Activated effector memory CD4-positive, alpha-beta T cell treated with anti-CD3 and anti-CD28 coated beads, Interleukin-2, amount 50 U/mL, for 16 hours (primary cell): ENCODE measurements around the gene UBE2Q2.
"Not testable (repeated sequence)": the region's sequence is repeated elsewhere in the genome, so short reads cannot be mapped to it uniquely, and the experiment has no call there.

Experiments used
- DNase-seq: peaks from one replicate; pipeline ENCODE4 v3.0.0-alpha.2; 2020

Gene UBE2Q2

GRCh38 chr15:75867449-75867848 is 24.2 kb downstream of the UBE2Q2 start:
- DNase-seq, result no peak

- DNase-seq, result no peak
Measured at GRCh38 chr15:75868019-75868418, 24.8 kb downstream of the UBE2Q2 start.

GRCh38 chr15:75869446-75869845 is 26.2 kb downstream of the UBE2Q2 start:
- no peak for DNase-seq

- DNase-seq, result not testable (repeated sequence)
Measured at GRCh38 chr15:75871589-75871988, 28.3 kb downstream of the UBE2Q2 start.

GRCh38 chr15:75872403-75872990 is 29.2 kb downstream of the UBE2Q2 start:
- no peak for DNase-seq

- no peak for DNase-seq
Measured at GRCh38 chr15:75884041-75884440, 40.8 kb downstream of the UBE2Q2 start.

DNA sequence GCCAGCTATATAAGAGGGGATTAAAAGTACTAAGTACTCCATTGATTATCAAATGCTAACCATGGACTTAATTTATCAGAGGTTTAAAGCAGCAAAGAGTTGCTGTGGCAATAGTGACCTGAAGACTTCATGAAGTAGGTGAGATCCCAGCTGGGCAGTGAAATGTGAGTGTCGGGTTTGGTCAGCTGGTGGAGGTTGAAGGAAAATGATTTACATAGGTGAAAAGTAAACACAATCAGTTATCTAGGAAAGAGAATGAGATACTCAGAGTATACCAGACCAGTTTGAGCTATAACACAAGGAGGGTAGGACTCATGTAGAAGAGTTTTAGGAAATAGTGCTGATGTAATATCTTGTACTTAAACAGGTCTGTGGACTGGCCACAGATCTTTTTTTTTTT is 43.9 kb downstream of the UBE2Q2 start:
- no peak for DNase-seq

DNA sequence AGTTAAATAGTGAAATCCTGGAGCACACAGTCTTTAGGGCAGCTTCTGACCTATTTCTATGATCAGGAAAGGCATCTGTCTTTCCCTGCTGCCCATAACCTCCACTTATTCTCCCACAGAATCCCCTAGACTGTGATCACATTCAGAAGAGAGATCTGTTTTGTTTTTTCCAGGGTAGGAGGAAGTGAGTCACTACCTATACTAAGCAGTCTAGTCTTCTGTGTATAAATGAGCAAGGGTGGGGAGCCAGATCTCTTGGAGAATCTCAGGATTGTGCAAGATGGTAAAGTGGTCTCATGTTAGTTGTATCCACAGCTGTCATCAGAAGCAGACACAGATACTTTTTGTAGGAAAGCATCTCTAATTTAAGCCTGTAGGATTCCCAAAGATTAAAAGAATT is 48.6 kb downstream of the UBE2Q2 start:
- DNase-seq, result no peak

DNA sequence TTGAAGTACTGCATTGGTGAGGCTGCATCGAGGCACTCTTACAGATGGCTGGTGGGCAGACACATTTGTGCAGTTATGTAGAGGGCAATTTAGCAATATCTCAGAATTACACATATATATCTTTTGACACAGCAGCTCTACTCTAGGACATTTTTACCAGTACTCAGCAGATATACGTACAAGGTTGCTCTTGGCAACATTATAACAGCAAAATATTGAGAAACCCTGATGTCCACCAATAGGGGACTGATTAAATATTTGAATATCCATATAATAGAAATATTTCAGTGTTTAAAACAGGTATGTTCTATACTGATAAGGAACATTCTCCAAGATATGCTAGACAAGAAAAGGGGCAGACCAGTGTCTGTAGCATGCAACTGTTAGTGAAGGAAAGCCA is 52.5 kb downstream of the UBE2Q2 start:
- DNase-seq, result no peak

GRCh38 chr15:75900577-75900976 is 57.3 kb downstream of the UBE2Q2 start:
- DNase-seq, result no peak

DNA sequence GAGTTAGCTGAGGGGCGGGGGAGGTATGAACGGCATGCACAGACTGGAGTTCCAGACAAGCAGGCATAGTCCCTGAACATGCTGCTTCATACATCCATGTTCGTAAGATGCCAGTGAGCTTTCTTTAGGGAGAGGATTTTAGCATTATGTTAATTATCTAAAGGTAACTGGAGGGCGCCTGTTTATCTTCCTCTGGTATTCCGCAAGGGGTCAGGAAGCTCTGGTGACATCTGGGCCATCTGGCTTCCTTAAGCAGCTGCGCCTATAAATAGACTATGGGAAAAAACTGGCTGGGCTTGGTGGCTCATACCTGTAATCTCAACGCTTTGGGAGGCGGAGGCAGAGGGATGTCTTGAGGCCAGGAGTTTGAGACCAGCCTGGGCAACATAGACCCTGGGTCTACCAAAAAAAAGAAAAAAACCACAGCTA is 58.9 kb downstream of the UBE2Q2 start:
- DNase-seq, result no peak

DNA sequence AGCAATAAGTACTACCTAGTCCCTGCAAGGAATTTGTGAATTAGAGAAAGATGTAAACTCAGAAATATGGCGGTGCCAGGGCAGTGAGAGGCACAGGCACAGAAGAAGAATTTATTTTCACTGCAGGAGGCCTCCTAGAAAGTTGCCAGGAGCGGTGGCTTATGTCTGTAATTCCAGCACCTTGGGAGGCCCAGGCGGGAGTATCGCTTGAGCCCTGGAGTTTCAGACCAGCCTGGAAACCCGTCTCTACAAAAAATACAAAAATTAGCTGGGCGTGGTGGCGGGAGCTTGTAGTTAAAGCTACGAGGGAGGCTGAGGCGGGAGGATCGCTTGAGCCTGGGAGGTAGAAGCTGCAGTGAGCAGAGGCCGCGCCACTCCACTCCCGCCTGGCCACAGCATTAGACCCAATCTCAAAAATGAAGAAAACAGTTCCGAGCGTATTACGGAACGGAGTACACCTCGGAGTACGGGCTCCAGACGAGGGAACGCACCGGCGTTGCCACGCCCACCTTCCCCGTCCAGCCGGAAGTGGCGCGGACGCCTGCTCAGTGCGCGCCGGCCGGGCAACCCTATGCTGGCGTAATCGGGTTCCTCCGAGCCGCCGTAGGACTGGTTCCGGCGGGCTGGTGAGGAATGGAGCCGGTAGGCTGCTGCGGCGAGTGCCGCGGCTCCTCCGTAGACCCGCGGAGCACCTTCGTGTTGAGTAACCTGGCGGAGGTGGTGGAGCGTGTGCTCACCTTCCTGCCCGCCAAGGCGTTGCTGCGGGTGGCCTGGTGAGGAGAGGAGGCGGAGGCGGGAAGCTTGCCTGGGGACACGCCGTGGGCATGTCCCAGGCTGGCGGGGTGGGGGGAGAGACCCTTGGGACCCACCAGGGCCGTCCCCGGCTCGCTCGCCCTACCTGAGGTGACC is 60.3 kb downstream of the UBE2Q2 start, which contains the start of gene FBXO22:
TSS of gene FBXO22 (plus strand) at position 548 of the 909 bp plus-strand sequence. CDS start at position 634, 86 bp downstream.
- DNase-seq, result peak; percentile 96

GRCh38 chr15:75905231-75905630 is 62.0 kb downstream of the UBE2Q2 start:
- DNase-seq, result no peak

GRCh38 chr15:75910355-75910754 is 67.1 kb downstream of the UBE2Q2 start:
- not testable (repeated sequence) for DNase-seq

GRCh38 chr15:75916978-75917377 is 73.7 kb downstream of the UBE2Q2 start:
- no peak for DNase-seq

- no peak for DNase-seq
Measured at GRCh38 chr15:75918135-75918534, 74.9 kb downstream of the UBE2Q2 start.

GRCh38 chr15:75920079-75920478 is 76.8 kb downstream of the UBE2Q2 start:
- no peak for DNase-seq

GRCh38 chr15:75921732-75922703 is 78.8 kb downstream of the UBE2Q2 start:
- no peak for DNase-seq

DNA sequence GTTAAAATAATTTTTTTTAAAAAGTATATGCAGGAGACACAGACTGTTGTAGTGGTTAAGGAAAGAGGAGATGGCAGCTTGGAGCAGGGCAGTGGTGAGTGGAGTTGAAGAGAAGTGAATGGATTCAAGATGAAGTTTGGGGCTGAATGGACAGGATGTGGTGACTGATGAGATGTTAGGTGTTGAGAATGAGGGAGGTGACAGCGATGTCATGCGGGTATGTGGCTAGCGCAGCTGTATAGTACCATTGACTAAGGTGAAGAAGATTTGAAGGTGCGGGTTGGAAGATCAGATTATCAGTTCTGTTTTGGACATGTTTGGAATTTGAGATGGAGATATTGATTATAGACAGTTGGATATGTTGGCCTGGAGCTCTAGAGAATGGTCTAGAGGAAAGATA is 80.5 kb downstream of the UBE2Q2 start:
- no peak for DNase-seq

DNA sequence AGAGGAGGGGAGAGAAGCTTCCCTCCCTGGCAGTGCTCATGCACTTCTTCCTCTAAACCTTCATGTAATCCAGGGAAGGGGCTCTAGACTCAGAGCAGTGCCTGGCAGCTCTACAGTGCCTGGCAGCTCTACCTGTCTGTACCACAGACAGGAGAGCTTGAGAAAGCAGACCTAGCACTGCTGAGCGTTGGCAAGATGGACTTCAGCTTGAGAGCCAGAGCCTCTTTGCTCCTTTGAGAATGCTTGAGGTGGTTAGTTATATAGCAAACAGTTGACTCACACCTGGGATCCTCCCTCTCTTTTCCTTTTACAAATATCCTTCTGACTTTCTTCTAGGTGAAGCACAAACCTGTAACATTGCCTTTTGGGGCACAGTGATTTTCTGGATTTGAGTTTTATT is 81.3 kb downstream of the UBE2Q2 start:
- no peak for DNase-seq

DNA sequence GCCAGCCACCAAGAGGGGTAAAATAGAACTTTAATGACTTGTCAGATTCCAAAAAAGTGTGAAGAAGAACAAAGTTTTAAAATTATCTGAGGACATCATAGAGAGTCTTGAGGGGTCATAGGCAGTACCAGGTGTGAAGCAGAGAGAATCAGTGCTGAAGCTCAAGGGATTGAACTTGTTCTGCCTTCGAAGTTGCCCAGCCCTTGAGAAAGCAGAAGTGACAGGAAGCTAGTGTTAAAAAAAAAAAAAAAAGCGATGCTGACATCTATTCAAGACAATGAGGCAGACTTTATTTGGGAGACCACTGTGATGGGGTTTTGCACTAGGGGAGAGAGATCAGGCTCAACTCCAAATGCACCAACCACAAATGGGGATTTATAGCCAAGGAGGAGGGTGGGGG is 82.2 kb downstream of the UBE2Q2 start:
- no peak for DNase-seq

DNA sequence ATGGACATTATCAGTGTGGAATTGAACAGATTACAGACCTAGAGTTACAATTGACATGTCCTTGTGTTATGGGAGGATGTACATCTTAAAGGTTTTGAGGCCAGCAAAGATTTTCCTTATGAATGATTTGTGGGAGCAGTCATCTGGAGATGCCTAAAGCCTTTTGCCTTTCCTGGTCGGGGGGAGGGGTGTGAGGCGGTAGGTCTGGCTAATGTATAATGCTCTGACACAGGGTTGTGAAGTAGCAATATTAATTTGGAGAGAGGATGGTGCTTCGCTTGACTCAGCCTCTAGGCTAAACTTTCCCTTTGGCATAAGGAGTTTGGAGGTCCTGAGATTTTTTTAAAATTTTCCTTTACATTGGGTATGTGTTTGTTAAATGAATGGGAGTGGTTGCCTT is 83.7 kb downstream of the UBE2Q2 start:
- no peak for DNase-seq

GRCh38 chr15:75927601-75928000 is 84.4 kb downstream of the UBE2Q2 start:
- no peak for DNase-seq
